Neural cell (in vitro differentiated cells): ENCODE results near the gene HEXD. TPM values are rescaled to one million over a fixed set of nuclear protein-coding genes. Genes with fewer than 3 reads are reported as not detected.

Experiments
- H2AFZ ChIP-seq: fragments of 200-600, 300-800 bp; sonication (generic), shearing (Covaris generic); 2 replicates; pipeline ENCODE4 v1.6.0; 2014; ENCODE audit warnings: low read depth, mild to moderate bottlenecking, antibody characterized with exemption, low read length, moderate library complexity
- H3F3A ChIP-seq: fragments of 200-600 bp; shearing (Covaris generic); 2 replicates; pipeline ENCODE4 v1.6.1; 2016; ENCODE audit warnings: mild to moderate bottlenecking, moderate library complexity, mixed read lengths, antibody characterized with exemption, low read length; ENCODE audit not compliant: insufficient read depth, poor library complexity, severe bottlenecking
- H3K27ac ChIP-seq: fragments of 200-600, 300-800 bp; sonication (generic), shearing (Covaris generic); 2 replicates; pipeline ENCODE4 v1.5.1; 2014; ENCODE audit warnings: mild to moderate bottlenecking, low read length, moderate library complexity
- H3K27me3 ChIP-seq: fragments of 300-800, 200-600 bp; sonication (generic), shearing (Covaris generic); 2 replicates; pipeline ENCODE4 v1.6.0; 2014; ENCODE audit warnings: mild to moderate bottlenecking, low read depth, low read length, moderate library complexity; ENCODE audit not compliant: insufficient read depth
- H3K36me3 ChIP-seq: fragments of 300-800, 200-600 bp; sonication (generic), shearing (Covaris generic); 2 replicates; pipeline ENCODE4 v1.5.1; 2014; ENCODE audit warnings: mild to moderate bottlenecking, antibody characterized with exemption, low read length, moderate library complexity; ENCODE audit not compliant: insufficient read depth
- H3K4me2 ChIP-seq: fragments of 300-800, 200-600 bp; sonication (generic), shearing (Covaris generic); 2 replicates; pipeline ENCODE4 v1.6.0; 2014; ENCODE audit warnings: mild to moderate bottlenecking, low read length
- H3K4me3 ChIP-seq: fragments of 300-800, 200-600 bp; sonication (generic), shearing (Covaris generic); 2 replicates; pipeline ENCODE4 v1.5.1; 2014; ENCODE audit warnings: mild to moderate bottlenecking, low read length, moderate library complexity
- H3K79me2 ChIP-seq: fragments of 200-600 bp; shearing (Covaris generic); replicated peaks from 2 replicates; pipeline ENCODE4 v1.6.0; 2014; ENCODE audit warnings: mild to moderate bottlenecking, low read length, moderate library complexity; ENCODE audit not compliant: insufficient read depth
- H3K9ac ChIP-seq: fragments of 300-800, 200-600 bp; sonication (generic), shearing (Covaris generic); 2 replicates; pipeline ENCODE4 v1.6.1; 2016; ENCODE audit warnings: mild to moderate bottlenecking, low read length, mixed read lengths
- H3K9me2 ChIP-seq: fragments of 200-600 bp; shearing (Covaris generic); 2 replicates; pipeline ENCODE4 v1.6.1; 2016; ENCODE audit warnings: mild to moderate bottlenecking, low read length, mixed read lengths; ENCODE audit not compliant: insufficient read depth
- H3K9me3 ChIP-seq: fragments of 200-600, 300-800 bp; sonication (generic), shearing (Covaris generic); 2 replicates; pipeline ENCODE4 v1.6.1; 2016; ENCODE audit warnings: mild to moderate bottlenecking, mixed run types, low read length, moderate library complexity, mixed read lengths
- H4K20me1 ChIP-seq: fragments of 200-600 bp; shearing (Covaris generic); 2 replicates; pipeline ENCODE4 v1.6.1; 2016; ENCODE audit warnings: mild to moderate bottlenecking, mixed run types; ENCODE audit not compliant: insufficient read depth
- EP300 ChIP-seq: fragments of 450-650 bp; conservative IDR thresholded peaks from 2 replicates; pipeline ENCODE4 v1.6.1; 2014; ENCODE audit warnings: antibody characterized with exemption, mild to moderate bottlenecking, moderate library complexity; ENCODE audit not compliant: poor library complexity, severe bottlenecking
- EZH2 ChIP-seq: fragments of 200-600, 300-800 bp; shearing (Covaris generic), sonication (generic); IDR thresholded peaks from 2 replicates; pipeline ENCODE4 v1.6.1; 2014; ENCODE audit warnings: antibody characterized with exemption, low read length, borderline replicate concordance, mild to moderate bottlenecking; ENCODE audit not compliant: insufficient read depth, poor library complexity, severe bottlenecking
- MXI1 ChIP-seq: fragments of 450-650 bp; conservative IDR thresholded peaks from 2 replicates; pipeline ENCODE4 v1.6.1; 2014; ENCODE audit warnings: antibody characterized with exemption, mild to moderate bottlenecking; ENCODE audit not compliant: poor library complexity, severe bottlenecking
- POLR2AphosphoS5 ChIP-seq: IDR thresholded peaks from 2 replicates; pipeline ENCODE4 v1.6.1; 2012
- RAD21 ChIP-seq: fragments of 450-650 bp; conservative IDR thresholded peaks from 2 replicates; pipeline ENCODE4 v1.6.1; 2014; ENCODE audit warnings: antibody characterized with exemption, mild to moderate bottlenecking, moderate library complexity
- REST ChIP-seq: IDR thresholded peaks from 2 replicates; pipeline ENCODE4 v1.6.1; 2012; ENCODE audit warnings: borderline replicate concordance
- SMC3 ChIP-seq: fragments of 450-650 bp; conservative IDR thresholded peaks from 2 replicates; pipeline ENCODE4 v1.6.1; 2014; ENCODE audit warnings: antibody characterized with exemption, mild to moderate bottlenecking, moderate library complexity; ENCODE audit not compliant: poor library complexity
- TAF1 ChIP-seq: IDR thresholded peaks from 2 replicates; pipeline ENCODE4 v1.6.1; 2012; ENCODE audit warnings: low read depth
- polyA plus RNA-seq: library from polyadenylated mRNA; depleted of rRNA; stranded (reverse); fragments of >200 nt; gene quantifications from 2 replicates; pipeline ENCODE4 v1.2.3, GENCODE V29; 2014
- TF ChIP-seq, protein P1 (sequence below): fragments of 450-650 bp; IDR thresholded peaks from 2 replicates; pipeline ENCODE4 v1.5.1; 2014; ENCODE audit warnings: antibody characterized with exemption, mild to moderate bottlenecking, moderate library complexity; ENCODE audit not compliant: poor library complexity, severe bottlenecking

Gene HEXD
- polyA plus RNA-seq, 1 donor from 2014 or later, result 72.8 TPM

- no peaks in the 10 kb centered on the region for H3K27me3 ChIP-seq
- no peaks in the 10 kb centered on the region for H3K9me2 ChIP-seq
- H3K9ac ChIP-seq, result no peak overlapping the region
- H3K36me3 ChIP-seq, result no peaks in the 10 kb centered on the region
- H2AFZ ChIP-seq, result no peak overlapping the region
- H3K79me2 ChIP-seq, result no peaks in the 10 kb centered on the region
- no peaks in the 10 kb centered on the region for H4K20me1 ChIP-seq
- H3K4me2 ChIP-seq, result no peak overlapping the region
- no peaks in the 10 kb centered on the region for H3F3A ChIP-seq
- H3K4me3 ChIP-seq, result no peak overlapping the region
- TF ChIP-seq SMC3, result no peak
- no peak for TF ChIP-seq EP300
- no peak for TF ChIP-seq REST
- TF ChIP-seq POLR2AphosphoS5, result no peak
- TF ChIP-seq TAF1, result no peak
- no peak for TF ChIP-seq MXI1
- no peak for TF ChIP-seq EZH2
- no peaks in the 10 kb centered on the region for H3K9me3 ChIP-seq
- H3K27ac ChIP-seq, result no peak overlapping the region
Measured at GRCh38 chr17:82384051-82384729, 34.0 kb upstream of the HEXD start.

DNA sequence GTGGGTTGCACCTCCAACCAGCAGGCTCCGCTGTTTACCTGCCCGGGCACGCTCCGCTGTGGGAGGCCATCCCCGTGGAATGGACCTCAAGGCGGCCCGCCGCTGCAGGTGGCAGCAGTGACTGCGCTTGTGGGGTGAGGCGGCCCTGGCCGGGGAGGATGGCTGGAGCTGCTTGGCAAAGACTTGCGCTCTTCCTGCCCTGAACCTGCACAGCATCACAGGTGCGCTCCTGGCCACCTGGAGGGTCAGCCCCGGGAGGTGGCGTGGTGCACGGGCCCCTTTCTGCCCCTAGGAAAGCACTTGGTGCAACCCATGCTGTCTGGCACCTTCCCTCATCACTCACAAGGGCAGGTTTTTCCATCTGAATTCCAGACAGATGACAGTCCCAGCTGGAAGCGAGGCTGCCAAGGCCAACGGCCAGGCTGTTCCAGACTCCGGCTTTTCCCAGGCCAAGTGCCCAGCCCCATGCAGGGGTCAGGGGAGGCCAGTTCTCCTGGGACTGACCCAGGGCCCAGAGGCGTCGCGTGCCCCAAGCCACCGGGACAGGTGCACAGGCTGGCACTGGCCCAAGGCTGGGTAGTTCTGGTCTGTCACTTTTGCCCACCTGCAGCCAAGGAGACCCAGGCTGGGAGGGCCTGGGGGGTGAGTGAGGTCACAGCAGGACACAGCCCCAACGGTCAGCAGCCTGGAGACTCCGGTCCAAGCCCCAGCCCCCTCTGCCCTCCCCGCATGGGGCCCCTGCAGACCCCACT lies 33.2 kb upstream of the HEXD start:
- no peaks in the 10 kb centered on the region for H3K9me2 ChIP-seq
- no peak overlapping the region for H3K4me3 ChIP-seq
- H3K9me3 ChIP-seq, result no peaks in the 10 kb centered on the region
- H2AFZ ChIP-seq, result no peak overlapping the region
- H3F3A ChIP-seq, result no peaks in the 10 kb centered on the region
- no peaks in the 10 kb centered on the region for H3K27me3 ChIP-seq
- no peak overlapping the region for H3K9ac ChIP-seq
- H3K79me2 ChIP-seq, result no peaks in the 10 kb centered on the region
- H4K20me1 ChIP-seq, result no peaks in the 10 kb centered on the region
- no peak overlapping the region for H3K4me2 ChIP-seq
- H3K27ac ChIP-seq, result no peak overlapping the region
- TF ChIP-seq RAD21, result no peak
- no peak for TF ChIP-seq EP300
- no peak for TF ChIP-seq MXI1
- TF ChIP-seq REST, result no peak
- no peak for TF ChIP-seq SMC3
- no peak for TF ChIP-seq TAF1
- TF ChIP-seq EZH2, result no peak
- TF ChIP-seq, protein P1, sequence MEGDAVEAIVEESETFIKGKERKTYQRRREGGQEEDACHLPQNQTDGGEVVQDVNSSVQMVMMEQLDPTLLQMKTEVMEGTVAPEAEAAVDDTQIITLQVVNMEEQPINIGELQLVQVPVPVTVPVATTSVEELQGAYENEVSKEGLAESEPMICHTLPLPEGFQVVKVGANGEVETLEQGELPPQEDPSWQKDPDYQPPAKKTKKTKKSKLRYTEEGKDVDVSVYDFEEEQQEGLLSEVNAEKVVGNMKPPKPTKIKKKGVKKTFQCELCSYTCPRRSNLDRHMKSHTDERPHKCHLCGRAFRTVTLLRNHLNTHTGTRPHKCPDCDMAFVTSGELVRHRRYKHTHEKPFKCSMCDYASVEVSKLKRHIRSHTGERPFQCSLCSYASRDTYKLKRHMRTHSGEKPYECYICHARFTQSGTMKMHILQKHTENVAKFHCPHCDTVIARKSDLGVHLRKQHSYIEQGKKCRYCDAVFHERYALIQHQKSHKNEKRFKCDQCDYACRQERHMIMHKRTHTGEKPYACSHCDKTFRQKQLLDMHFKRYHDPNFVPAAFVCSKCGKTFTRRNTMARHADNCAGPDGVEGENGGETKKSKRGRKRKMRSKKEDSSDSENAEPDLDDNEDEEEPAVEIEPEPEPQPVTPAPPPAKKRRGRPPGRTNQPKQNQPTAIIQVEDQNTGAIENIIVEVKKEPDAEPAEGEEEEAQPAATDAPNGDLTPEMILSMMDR, result no peak
- TF ChIP-seq POLR2AphosphoS5, result no peak
- H3K36me3 ChIP-seq, result no peaks in the 10 kb centered on the region
